Measurements from ENCODE around the gene AVPR1B. TPM values are rescaled to one million over a fixed set of nuclear protein-coding genes. Genes with fewer than 3 reads are reported as not detected.

The AVPR1B gene
- total RNA-seq, 2 experiments from 2014 or later: not detected

GRCh38 chr1:206131037-206131436 is 13.8 kb upstream of the AVPR1B start:
- H3K27me3 Mint-ChIP-seq: peaks cover 8% of the 10 kb centered on the region
- no peaks in the 10 kb centered on the region for H3K9me3 Mint-ChIP-seq
- H3K36me3 Mint-ChIP-seq (ENCODE audit: low read depth): no peaks in the 10 kb centered on the region
- no peak for TF ChIP-seq CTCF (IDR thresholded peaks at IDR 0.05)
- CTCF ChIA-PET: interaction anchor here (0.9 to 2.6 kb wide), 3 partner anchors 25 to 213 kb away, joined by 3 to 7 read pairs (median 3); no protein-coding TSS in a partner anchor
- POLR2A ChIA-PET: no interaction called here
- no peaks in the 10 kb centered on the region for H3K4me1 Mint-ChIP-seq (ENCODE audit: low read depth)
- no peak overlapping the region for H3K4me3 Mint-ChIP-seq
- no peak for DNase-seq
- H3K27ac Mint-ChIP-seq: no peak overlapping the region
- no peak for ATAC-seq
- intact Hi-C loops (cut with micrococcal nuclease): no loop called here

- H3K36me3 Mint-ChIP-seq (ENCODE audit: low read depth): no peaks in the 10 kb centered on the region
- ATAC-seq (no peak), DNase-seq (no peak)
- H3K27me3 Mint-ChIP-seq: peaks cover 23% of the 10 kb centered on the region
- intact Hi-C loops (cut with micrococcal nuclease): no loop called here
- CTCF ChIA-PET: interaction anchor here (0.9 to 1.3 kb wide), 2 partner anchors 12 to 98 kb away, joined by 3 to 4 read pairs; no protein-coding TSS in a partner anchor
- H3K4me3 Mint-ChIP-seq: no peak overlapping the region
- no peak overlapping the region for H3K27ac Mint-ChIP-seq
- no peaks in the 10 kb centered on the region for H3K9me3 Mint-ChIP-seq
- H3K4me1 Mint-ChIP-seq (ENCODE audit: low read depth): no peaks in the 10 kb centered on the region
- TF ChIP-seq CTCF (IDR thresholded peaks at IDR 0.05): no peak
- POLR2A ChIA-PET: no interaction called here
Measured at GRCh38 chr1:206128196-206128595, 11.0 kb upstream of the AVPR1B start.

GRCh38 chr1:206127336-206127735 is 10.1 kb upstream of the AVPR1B start:
- TF ChIP-seq CTCF (IDR thresholded peaks at IDR 0.05): no peak
- DNase-seq (no peak), ATAC-seq (no peak)
- no peak overlapping the region for H3K27ac Mint-ChIP-seq
- H3K9me3 Mint-ChIP-seq: peaks cover 3% of the 10 kb centered on the region
- H3K27me3 Mint-ChIP-seq: peaks cover 26% of the 10 kb centered on the region
- intact Hi-C loops (cut with micrococcal nuclease): no loop called here
- H3K4me3 Mint-ChIP-seq: no peak overlapping the region
- peaks cover 2% of the 10 kb centered on the region for H3K36me3 Mint-ChIP-seq (ENCODE audit: low read depth)
- ChIA-PET POLR2A (no interaction called here), CTCF (no interaction called here)
- H3K4me1 Mint-ChIP-seq (ENCODE audit: low read depth): no peaks in the 10 kb centered on the region

- no peak for ATAC-seq
- peaks cover 12% of the 10 kb centered on the region for H3K9me3 Mint-ChIP-seq
- POLR2A ChIA-PET: no interaction called here
- intact Hi-C loops (cut with micrococcal nuclease): no loop called here
- H3K4me3 Mint-ChIP-seq: no peak overlapping the region
- no peak overlapping the region for H3K27ac Mint-ChIP-seq
- peaks cover 37% of the 10 kb centered on the region for H3K27me3 Mint-ChIP-seq
- TF ChIP-seq CTCF (IDR thresholded peaks at IDR 0.05): no peak
- DNase-seq: no peak
- H3K4me1 Mint-ChIP-seq (ENCODE audit: low read depth): no peaks in the 10 kb centered on the region
- peaks cover 2% of the 10 kb centered on the region for H3K36me3 Mint-ChIP-seq (ENCODE audit: low read depth)
- CTCF ChIA-PET: interaction anchor here (1.0 to 2.4 kb wide), 4 partner anchors 19 to 510 kb away, joined by 3 to 5 read pairs (median 4); no protein-coding TSS in a partner anchor
Measured at GRCh38 chr1:206125346-206125745, 8.2 kb upstream of the AVPR1B start.

GRCh38 chr1:206122686-206123085 is 5.5 kb upstream of the AVPR1B start:
- Mint-ChIP-seq H3K27ac (no peak overlapping the region), H3K36me3 (ENCODE audit: low read depth) (peaks cover 2% of the 10 kb centered on the region), H3K4me1 (ENCODE audit: low read depth) (peaks cover 4% of the 10 kb centered on the region), H3K9me3 (peaks cover 13% of the 10 kb centered on the region), H3K4me3 (no peak overlapping the region), H3K27me3 (peaks cover 50% of the 10 kb centered on the region)
- CTCF ChIA-PET: no interaction called here
- no peak for ATAC-seq
- no peak for TF ChIP-seq CTCF (IDR thresholded peaks at IDR 0.05)
- DNase-seq: no peak
- intact Hi-C loops (cut with micrococcal nuclease): no loop called here
- POLR2A ChIA-PET: no interaction called here
